ENCODE data around the gene PDF.
A peak's percentile ranks its signal among the peaks of the same experiment; 100 is the strongest.

Gene PDF

DNA sequence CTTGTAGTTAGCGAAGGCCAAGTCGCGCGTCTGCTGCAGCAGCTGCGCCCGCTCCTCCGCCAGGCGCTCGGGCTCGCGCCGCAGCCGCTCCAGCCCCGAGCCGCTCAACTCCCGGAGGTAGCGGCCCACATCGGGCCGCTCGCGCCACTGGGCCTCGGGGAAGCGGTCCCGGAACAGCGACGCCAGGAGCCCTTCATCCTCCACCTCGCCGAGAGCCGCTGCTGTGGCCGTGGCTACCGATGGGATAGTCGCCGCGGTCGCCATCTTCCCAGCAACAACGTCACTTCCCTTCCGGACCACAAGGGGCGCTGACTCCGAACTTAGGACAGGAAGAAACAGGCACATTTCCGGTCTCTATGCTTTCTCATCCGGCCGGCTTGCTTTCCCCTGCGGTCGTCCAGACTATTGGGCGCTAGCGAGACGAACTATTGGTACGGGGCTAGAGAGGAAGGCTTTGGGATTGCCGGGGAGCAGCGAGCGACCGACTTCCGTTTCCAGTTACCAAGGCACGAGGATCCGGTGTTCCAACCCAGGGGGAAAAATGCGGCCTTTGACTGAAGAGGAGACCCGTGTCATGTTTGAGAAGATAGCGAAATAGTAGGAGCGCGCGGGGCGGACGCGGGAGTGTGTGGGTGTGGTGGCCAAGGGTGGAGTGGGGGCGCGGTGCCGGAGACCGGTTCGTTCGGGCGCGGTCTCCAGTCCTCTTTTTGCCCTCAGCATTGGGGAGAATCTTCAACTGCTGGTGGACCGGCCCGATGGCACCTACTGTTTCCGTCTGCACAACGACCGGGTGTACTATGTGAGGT lies 9.1 kb upstream of the PDF start, which contains the start of the genes COG8 and NIP7:
Gene COG8 (minus strand): TSS at position 276 of the 806 bp plus-strand sequence. CDS start 12 bp downstream, at position 264.
Gene NIP7 (plus strand): TSS at position 484 of the 806 bp plus-strand sequence. CDS start 58 bp downstream, at position 542.
- DNase-seq (ENCODE audit: low read depth in 2 of 2, low spot score in 1 of 2): peak; percentile 81 to 85

DNA sequence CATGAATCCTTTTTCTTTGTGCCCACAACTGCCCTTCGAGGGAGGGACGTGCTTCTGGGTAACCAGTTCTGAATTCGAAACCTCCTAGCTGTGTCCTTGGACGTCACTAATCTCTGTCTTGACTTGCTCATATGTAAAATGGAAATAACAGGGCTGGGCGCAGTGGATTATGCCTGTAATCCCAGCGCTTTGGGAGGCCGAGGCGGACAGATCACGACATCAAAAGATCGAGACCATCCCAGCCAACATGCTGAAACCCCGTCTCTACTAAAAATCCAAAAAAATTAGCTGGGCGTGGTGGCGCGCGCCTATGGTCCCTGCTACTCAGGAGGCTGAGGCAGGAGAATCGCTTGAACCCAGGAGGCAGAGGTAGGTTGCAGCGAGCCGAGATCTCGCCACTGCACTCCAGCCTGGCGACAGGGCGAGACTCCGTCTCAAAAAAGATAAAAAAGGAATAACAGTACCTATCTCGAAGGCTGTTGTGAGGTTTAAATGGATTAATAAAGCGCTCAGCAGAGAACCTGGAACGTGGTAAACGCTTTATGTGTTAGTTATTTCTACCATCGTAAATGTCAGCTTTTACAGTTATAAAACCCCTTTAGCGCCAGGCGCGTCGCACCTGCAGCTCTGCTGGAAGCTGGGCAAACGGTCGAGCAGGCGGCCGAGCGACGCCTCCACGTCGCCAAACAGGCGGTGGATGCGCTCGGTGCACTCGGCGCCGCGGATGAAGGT lies 8.3 kb upstream of the PDF start:
- DNase-seq (ENCODE audit: low read depth in 2 of 2, low spot score in 1 of 2): no peak

DNA sequence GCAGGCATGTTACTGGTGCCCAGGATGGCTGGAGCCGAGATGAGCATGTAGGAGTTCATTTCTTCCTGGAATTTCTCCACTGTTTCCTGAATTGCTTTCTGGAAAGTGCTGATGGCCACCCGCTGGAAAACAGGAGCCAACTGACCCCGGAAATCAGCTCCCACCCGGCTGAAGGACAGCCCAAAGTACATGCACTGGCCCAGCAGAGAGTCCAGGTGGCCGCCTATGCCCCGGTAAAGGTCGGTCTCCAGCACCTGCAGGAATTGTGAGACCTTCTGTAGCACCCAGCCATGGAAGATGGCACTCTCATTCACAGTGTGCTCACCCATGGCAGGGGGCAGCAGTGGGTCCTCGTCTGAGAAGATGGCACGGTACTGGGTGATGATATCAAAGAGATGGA lies 4.3 kb upstream of the PDF start:
- DNase-seq (ENCODE audit: low read depth in 2 of 2, low spot score in 1 of 2): no peak

DNA sequence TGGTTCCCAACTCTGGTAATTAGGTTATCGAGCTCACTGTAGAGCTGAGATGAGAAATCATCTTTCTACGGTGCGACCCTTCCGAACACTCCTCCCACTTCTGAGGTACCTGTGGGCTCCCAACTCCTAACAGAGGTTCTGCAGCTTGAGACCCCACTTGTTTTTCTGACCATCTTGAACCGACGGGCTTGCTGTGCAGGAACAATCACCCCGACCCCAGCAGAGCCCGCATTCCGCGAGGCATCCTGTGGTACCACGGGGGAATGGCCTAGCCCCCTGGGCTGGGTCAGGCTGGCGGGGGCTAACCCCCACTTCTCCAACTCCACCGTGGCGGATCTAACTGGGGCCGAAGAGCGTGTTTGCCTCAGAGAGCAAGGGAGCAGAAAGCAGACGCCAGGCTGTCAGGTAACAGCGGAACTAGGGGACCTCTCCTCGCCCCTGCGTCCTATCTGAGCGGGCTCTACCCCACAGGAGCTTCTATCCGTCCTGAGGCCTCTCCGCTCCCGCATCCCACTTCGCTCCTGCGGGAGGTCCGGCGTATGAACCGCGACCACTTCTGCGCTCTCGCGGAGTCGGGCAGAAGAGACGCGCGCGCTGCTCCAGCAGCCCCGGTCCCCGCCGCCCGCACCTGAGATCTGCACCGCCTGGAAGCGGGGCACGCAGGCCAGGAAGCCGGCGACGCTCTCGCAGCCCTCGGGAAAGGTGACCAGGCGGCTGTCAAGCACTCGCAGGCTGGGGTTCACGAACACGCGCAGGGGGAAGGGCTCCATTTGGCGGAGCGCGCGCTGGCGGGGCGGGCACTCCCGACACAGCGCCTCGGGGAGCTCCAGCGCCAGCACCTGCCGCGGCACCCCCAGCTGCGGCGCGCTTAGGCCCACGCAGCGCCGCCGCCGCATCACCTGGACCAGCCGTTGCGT lies 761 bp downstream of the PDF start:
- DNase-seq (ENCODE audit: low read depth in 2 of 2, low spot score in 1 of 2): peak in 1 of 2 donors; percentile 26

DNA sequence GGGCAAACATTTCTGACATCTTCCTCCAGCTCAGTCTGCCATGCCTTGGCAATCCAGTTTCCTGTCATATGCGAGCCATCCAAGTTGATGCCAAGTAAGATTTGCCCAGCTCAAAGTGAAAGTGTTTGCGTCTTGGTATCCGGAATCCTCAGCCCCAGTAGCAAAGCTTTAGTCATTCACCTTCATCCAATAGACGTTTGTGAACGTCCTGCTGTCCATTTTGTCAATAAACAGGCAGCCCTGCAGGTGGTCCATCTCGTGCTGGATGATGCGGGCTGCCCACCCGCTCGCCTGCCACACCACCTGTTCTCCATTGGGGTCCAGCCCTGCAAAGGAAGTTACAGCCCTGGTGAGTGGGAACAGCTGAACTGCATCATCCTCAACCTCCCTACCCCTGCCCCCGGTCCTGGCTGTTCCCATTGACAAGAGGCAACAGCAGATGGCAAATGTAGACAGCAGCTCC lies 1.5 kb downstream of the PDF start:
- DNase-seq (ENCODE audit: low read depth in 2 of 2, low spot score in 1 of 2): no peak

DNA sequence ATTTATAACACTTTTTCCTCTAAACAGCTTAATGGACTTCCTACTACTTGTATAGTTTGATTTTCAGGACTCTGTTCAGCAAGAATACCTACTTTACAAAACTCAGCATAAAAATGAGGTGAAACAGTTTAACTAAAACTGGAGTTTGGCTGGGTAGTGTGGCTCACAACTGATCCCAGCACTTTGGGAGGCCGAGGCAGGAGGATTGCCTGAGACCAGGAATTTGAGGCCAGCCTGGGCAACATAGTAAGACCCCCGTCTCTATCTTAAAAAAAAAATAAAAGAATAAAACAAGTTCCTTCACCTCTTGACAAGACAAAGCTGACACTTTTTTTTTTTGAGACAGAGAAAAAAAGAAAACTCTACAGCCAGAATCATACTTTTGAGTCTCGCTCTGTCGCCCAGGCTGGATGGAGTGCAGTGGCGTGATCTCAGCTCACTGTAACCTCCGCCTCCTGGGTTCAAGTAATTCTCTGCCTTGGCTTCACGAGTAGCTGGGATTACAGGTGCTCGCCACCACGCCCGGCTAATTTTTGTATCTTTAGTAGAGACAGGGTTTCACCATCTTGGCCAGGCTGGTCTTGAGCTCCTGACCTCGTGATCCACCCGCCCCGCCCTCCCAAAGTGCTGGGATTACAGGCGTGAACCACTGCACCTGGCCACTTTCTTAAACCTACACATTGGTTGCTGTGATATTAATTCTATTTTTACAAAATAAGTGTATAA lies 2.6 kb downstream of the PDF start:
- DNase-seq (ENCODE audit: low read depth in 2 of 2, low spot score in 1 of 2): no peak

DNA sequence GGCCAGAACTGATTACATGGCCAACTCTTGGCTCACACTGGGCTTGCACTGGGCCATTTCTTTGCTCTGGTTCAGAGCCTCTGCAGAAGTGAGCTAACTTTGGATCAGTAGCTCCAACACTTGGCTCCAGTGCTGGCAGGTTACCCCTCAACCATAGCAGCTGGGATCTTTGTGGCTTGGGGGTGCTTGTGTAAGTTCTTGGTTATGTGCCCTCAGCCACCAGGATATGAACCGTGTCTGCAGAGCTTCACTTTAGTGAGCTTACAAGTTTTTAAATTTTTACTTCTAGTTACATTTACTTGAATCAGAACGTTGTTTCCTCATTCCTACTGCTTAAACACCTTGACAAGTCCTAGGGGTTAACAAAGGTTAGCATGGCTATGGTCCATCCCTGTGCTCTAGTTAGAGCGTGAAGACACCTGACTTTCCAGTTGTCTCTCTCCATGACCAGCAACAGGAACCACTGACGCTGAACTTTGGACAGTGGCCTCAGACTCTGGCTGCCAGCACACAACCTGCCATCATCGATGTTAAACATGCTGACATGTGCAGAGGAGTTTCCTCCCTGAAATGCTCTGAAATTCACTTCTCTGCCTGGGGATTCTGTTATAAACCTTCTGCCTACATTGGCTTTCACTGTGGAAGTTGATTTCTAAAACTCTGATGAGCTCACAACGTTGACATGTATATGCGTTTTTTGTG lies 4.1 kb downstream of the PDF start:
- DNase-seq (ENCODE audit: low read depth in 2 of 2, low spot score in 1 of 2): no peak

DNA sequence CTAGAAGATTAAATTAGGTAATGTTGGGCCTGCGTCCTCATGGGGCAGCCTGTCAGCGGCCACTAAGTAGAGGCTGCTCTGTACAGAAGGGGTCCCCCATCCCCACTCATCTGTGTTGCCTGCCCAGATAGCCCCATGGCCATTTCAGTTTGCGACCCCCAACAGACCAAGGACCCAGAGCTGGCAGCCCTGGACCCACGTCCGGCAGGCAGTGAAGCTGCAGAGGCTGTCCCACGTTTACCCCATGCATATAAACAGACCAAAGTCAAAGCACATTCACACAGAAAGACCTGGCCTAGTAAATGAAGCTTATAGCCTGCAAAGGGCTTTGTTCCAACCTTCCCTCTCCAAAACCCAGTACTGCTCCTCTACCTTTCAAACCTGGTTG lies 4.6 kb downstream of the PDF start:
- no peak for DNase-seq (ENCODE audit: low read depth in 2 of 2, low spot score in 1 of 2)

DNA sequence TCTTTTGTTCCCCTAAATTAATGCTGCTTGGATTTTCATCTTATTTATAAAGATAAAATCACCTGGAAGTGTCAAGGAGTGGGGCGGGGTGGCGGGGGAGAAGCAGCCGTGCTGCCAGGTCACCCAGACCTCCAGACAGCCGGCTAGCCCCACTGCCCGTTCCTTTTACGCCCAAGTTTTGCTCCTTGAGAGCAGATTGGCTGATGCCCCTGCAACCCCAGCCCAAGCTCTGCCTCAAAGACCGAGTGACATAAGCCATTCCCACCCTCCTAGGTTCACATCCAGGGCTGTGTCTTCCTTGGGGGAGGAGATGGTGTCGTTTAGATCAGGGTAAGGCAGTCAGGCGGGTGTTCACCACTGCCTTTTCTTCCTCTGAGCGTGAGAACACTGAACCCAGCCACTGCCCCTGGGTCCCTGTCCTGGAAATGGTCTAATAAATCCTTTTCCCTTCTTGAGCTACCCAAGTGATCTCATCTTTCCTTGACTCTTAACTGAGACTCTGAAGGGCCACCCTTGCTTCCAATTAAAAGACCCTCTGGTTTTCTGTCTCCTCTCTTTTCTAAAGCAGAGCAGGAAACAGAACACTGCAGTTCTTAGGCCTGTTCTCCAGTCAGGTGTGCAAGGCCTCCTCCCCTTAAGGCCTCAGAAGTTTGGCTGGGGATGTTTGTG lies 5.7 kb downstream of the PDF start:
- no peak for DNase-seq (ENCODE audit: low read depth in 2 of 2, low spot score in 1 of 2)

DNA sequence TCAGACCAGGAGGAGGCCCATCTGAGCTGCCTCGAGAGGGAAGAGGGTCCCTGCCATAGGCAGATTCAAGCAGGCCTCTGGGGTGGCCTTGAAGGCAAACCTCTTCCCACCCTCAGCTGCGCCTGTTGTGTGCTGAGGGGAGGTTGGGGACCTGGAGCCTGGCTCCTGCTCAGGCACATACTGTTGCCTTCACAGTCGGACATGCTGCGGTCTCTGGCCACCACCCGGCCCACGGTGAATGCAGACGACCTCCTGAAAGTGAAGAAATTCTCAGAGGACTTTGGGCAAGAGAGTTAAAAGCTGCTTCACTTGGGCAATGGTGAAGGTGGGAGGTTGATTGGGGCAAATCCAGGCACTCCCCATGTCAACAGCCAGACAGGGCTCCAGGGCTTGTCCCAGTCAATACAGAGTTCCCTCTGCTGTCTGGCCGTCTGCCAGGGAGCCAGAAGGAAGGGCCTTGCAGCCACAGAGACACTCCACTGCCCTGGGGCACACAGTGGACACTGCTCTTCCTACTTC lies 6.3 kb downstream of the PDF start:
- no peak for DNase-seq (ENCODE audit: low read depth in 2 of 2, low spot score in 1 of 2)

DNA sequence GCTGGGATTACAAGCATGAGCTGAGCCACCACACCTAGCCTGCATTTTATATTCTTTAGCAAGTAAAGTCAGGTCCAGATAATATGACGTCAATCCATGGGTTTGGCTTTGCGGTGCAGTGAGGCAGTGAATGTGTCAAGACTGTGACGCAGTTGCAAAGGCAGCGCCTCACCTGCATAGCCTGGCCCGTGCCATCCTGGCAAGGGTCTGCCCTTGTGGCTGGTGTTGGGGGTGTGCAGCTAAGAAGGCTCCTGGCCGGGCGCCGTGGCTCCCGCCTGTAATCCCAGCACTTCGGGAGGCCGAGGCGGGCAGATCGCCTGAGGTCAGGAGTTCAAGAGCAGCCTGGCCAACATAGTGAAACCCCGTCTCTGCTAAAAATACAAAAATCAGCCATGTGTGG lies 7.0 kb downstream of the PDF start:
- DNase-seq (ENCODE audit: low read depth in 2 of 2, low spot score in 1 of 2): no peak

DNA sequence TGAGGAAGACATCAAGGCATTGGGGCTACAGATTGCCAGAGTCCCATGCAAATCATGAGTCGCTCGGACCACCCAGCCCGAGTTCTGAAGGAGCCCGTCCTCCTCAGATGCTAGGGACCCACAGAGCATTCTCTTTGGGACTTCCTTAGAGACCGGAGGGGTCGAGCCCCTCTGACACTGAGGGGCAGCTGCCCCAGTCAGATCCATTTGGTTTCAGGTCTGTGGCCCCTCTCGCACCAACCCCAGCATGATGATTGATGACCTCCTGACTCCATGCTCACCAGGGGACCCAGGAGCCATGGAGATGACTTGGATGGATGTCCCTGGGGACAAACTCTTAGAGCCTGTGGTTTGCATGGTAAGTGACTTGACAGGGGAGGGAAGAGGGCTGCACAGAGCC lies 8.0 kb downstream of the PDF start:
- no peak for DNase-seq (ENCODE audit: low read depth in 2 of 2, low spot score in 1 of 2)

DNA sequence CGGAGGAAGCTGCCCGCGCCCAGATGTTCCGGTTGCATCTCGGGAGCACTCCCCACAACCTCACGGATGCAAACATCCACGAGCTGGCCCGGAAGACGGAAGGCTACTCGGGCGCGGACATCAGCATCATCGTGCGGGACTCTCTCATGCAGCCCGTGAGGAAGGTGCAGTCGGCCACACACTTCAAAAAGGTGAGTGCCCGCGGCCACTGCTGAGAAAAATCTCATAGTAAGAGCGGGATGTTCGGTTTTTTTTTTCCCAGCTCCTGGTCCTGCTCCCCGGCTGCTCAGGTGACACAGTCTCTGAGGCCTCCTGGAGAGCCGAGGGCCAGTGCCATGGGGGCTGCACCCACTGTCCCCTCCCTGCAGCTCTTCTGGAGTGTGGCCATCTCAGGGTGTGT lies 9.3 kb downstream of the PDF start:
- no peak for DNase-seq (ENCODE audit: low read depth in 2 of 2, low spot score in 1 of 2)

DNA sequence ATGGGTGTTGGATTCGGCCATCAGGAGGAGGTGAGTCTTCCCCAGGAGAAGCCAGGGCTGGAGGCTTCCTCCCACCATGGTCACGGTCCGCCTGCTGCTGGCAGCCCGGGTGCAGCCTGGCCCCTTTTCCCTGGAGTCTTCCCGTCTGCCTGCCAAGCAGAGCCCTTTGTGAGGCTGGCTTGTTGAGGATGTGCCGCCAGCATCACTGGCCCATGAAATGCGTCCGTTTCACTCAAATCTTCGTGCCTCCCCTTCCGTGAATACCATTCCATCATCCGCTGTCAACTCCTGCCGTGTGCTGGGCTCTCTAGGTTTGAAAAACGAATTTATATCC lies 9.7 kb downstream of the PDF start:
- DNase-seq (ENCODE audit: low read depth in 2 of 2, low spot score in 1 of 2): no peak

DNA sequence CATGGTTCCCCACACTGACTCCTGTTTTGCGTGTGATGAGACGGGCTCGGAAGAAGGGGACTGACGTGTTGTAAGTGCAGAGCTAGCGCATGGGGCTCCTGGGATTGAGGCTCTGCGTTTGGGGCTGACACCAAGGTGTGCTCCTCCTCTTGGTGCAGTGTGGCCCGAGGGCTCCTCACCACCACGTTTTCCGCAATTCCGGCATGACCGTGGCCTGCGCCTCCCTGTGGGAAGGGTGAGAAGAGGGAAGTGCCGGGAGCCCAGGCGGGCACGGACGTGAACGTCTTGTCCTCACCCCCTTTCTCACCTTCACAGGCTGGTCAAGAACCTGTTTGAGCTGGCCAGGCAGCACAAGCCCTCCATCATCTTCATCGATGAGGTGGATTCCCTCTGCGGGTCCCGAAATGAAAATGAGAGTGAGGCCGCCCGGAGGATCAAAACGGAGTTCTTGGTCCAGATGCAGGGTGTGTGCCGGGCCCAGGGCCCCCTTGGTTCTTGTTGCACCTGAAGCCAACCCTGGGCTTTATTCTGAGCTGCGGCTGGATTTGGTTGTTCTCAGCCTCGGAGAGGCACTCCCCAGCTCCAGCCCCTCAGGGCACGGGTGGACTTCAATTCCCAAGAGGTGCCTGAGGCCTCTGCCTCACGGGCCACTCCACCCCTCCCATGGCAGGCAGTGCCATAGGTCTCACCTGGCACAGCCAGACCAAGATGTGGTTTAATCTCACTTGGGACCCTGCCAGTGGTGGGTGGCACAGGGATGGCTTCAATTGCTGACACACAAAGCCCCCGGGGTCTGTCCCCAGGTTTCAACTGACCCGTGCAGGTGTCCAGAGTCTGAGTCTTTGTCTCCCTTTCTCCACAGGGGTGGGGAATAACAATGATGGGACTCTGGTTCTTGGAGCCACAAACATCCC lies 10.3 kb downstream of the PDF start:
- no peak for DNase-seq (ENCODE audit: low read depth in 2 of 2, low spot score in 1 of 2)

DNA sequence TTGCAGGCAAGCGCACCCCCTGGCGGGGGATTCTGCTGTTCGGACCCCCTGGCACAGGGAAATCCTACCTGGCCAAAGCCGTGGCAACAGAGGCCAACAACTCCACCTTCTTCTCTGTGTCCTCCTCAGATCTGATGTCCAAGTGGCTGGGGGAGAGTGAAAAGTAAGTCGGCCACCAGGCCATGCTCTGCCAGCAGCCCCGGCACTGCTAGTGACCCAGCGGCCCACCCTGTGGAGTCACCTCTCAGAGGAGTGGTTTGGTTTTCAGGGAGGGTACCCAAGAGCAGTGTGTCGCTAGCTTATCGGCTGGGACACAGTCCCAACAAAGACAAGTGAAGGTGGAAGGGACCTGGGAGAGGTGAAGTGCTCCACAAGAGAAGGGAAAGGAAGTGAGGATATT lies 11.0 kb downstream of the PDF start:
- DNase-seq (ENCODE audit: low read depth in 2 of 2, low spot score in 1 of 2): no peak

DNA sequence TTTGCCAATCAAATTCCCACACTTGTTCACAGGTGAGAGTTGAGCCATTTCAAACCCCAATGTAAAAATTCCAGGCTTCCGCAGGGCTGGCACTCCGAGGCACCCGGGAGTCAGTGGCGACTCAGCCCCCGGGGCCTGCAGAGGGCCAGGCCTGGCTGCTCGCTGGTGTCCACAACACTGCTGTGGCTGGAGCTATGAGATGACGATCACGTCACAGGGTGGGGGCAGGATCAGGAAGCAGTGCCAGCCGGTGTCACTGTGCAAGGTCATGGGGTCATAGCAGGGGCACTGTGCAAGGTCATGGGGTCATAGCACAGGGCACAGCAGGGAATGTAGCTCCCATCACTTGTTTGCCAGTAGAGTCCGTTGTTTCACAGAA lies 11.5 kb downstream of the PDF start:
- DNase-seq (ENCODE audit: low read depth in 2 of 2, low spot score in 1 of 2): no peak

DNA sequence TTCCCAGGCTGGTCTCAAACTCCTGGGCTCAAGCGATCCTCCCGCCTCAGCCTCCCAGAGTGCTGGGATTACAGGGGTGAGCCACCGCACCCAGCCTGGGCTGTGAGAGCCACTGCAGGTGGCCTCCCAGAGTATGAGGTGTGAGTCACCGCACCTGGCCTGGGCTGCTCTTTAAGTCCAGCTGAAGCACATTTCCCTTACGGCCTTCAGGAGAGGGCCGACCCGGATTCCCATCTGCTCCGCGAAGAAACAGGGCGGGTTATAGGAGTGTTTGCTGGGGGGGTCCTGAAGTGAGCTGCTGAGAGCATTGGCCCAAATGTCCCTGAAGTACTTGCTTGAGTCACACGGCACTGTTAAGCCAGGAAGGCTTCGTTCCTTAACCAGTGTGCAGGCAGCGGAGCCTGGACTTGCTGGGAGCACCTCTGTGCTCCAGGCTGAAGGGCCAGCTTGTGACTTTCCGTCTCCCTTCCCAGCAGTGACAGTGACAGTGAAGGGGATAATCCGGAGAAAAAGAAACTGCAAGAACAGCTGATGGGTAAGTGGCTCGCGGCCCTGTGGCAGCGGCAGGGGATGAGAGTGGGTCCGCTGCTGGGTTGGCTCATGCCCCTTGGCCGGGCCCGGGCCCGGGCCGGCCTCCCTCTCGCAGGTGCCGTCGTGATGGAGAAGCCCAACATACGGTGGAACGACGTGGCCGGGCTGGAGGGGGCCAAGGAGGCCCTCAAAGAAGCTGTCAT lies 12.0 kb downstream of the PDF start:
- DNase-seq (ENCODE audit: low read depth in 2 of 2, low spot score in 1 of 2): no peak

Measured in stimulated activated CD8-positive, alpha-beta memory T cell treated with anti-CD3 and anti-CD28 coated beads, Interleukin-4, amount 100 ng/mL, for 4 hours (primary cell).